Ovary (tissue), 3 donors: ENCODE results near the gene PIP5K1B.

Experiments used
- CTCF ChIP-seq, 3 donors: fragments of 450-650 bp in 2 of 3; fragments of 200-600 bp in 1 of 3; IDR thresholded peaks; one replicate each; pipeline versions ENCODE4 v1.5.1 to v1.8.0; 2016 to 2022; ENCODE audit warnings: antibody characterized with exemption in 3 of 3, mild to moderate bottlenecking in 1 of 3
- EP300 ChIP-seq: sonication (generic); formaldehyde crosslinking; IDR thresholded peaks from one replicate; pipeline ENCODE4 v1.6.1; 2017; ENCODE audit warnings: antibody characterized with exemption
- POLR2A ChIP-seq: fragments of 450-650 bp; IDR thresholded peaks from one replicate; pipeline ENCODE4 v1.6.1; 2017; ENCODE audit warnings: antibody characterized with exemption, mild to moderate bottlenecking, moderate library complexity
- donor health status: DM: no; HTN: no; CAD: no.

- TF ChIP-seq CTCF (IDR thresholded peaks at IDR 0.05) (no peak), POLR2A (no peak), EP300 (no peak)
These were observed 258.4 kb downstream of the PIP5K1B start for GRCh38 chr9:68963416-68963815.
